B cell (primary cell): ENCODE measurements around the gene VCX3B. TPM values are rescaled to one million over a fixed set of nuclear protein-coding genes. Genes with fewer than 3 reads are reported as not detected.

Experiments
- ATAC-seq: fragments of 200-7000 bp; cut with Tn5 transposase; one replicate; pipeline ENCODE4 v1.10.0; 2021; ENCODE audit warnings: low read depth, mild to moderate bottlenecking, moderate number of reproducible peaks, moderate library complexity
- CTCF ChIA-PET: fragments of 350-600 bp; sonication (Branson Sonifier 250); formaldehyde crosslinking; loops from one replicate; lab custom pipeline; 2021; ENCODE audit warnings: antibody characterized with exemption, inconsistent platforms; lab: Charles Lee
- POLR2A ChIA-PET: fragments of 350-600 bp; sonication (Branson Sonifier 250); formaldehyde crosslinking; loops from one replicate; lab custom pipeline; 2021; ENCODE audit warnings: antibody characterized with exemption; lab: Charles Lee
- DNase-seq: peaks from one replicate; pipeline ENCODE4 v3.0.0; 2013
- H2AFZ ChIP-seq: 2 replicates; pipeline ENCODE4 v1.6.1; 2012; ENCODE audit warnings: mild to moderate bottlenecking, low read depth, low read length; ENCODE audit not compliant: insufficient read depth, poor library complexity, severe bottlenecking
- H3K27ac ChIP-seq, 2 donors: 1 replicate in 1 of 2; 2 replicates in 1 of 2; pipeline ENCODE4 v1.5.1; 2012 to 2013; ENCODE audit warnings: low read length in 2 of 2, mild to moderate bottlenecking in 2 of 2, moderate library complexity in 1 of 2
- H3K27me3 ChIP-seq, 4 experiments: fragments of 200-600 bp in 1 of 4; sonication (generic) in 1 of 4; replicated peaks in 1 of 4; 1 replicate in 2 of 4; 2 replicates in 2 of 4; pipeline versions ENCODE4 v1.6.1 to v1.7.0; 2013 to 2016; ENCODE audit warnings: low read length in 3 of 4, mild to moderate bottlenecking in 2 of 4, mixed read lengths in 1 of 4, moderate library complexity in 1 of 4; ENCODE audit not compliant: insufficient read depth in 4 of 4, control insufficient read depth in 3 of 4; ENCODE audit errors: control extremely low read depth in 1 of 4
- H3K36me3 ChIP-seq, 2 experiments: replicated peaks in 1 of 2; 1 replicate in 1 of 2; 2 replicates in 1 of 2; pipeline versions ENCODE4 v1.6.1 to v1.7.1; 2013; ENCODE audit warnings: low read length in 1 of 2; ENCODE audit not compliant: insufficient read depth in 2 of 2, control insufficient read depth in 1 of 2; ENCODE audit errors: control extremely low read depth in 1 of 2, extremely low read depth in 1 of 2
- H3K4me1 ChIP-seq, 2 donors: fragments of 200-600 bp in 1 of 2; sonication (generic) in 1 of 2; 1 replicate in 1 of 2; 2 replicates in 1 of 2; pipeline versions ENCODE4 v1.5.1 to v1.6.1; 2013 to 2017; ENCODE audit warnings: low read length in 2 of 2; ENCODE audit not compliant: control insufficient read depth in 2 of 2, insufficient read depth in 2 of 2
- H3K4me2 ChIP-seq: replicated peaks from 2 replicates; pipeline ENCODE3; 2012; ENCODE audit warnings: mild to moderate bottlenecking, low read depth, low read length; ENCODE audit not compliant: poor library complexity, severe bottlenecking
- H3K4me3 ChIP-seq, 5 experiments: fragments of 200-600 bp in 1 of 5; sonication (generic) in 1 of 5; 1 replicate in 3 of 5; 2 replicates in 2 of 5; pipeline versions ENCODE4 v1.5.1 to v1.7.0; 2011 to 2016; ENCODE audit warnings: low read length in 4 of 5, mild to moderate bottlenecking in 4 of 5, low read depth in 2 of 5, control low read depth in 1 of 5, moderate library complexity in 1 of 5; ENCODE audit not compliant: insufficient read depth in 1 of 5; ENCODE audit errors: control extremely low read depth in 1 of 5, extremely low read depth in 1 of 5
- H3K79me2 ChIP-seq: fragments of 200-600 bp; sonication (generic); one replicate; pipeline ENCODE4 v1.6.0; 2016; ENCODE audit warnings: low read length; ENCODE audit not compliant: control insufficient read depth, insufficient read depth
- H3K9ac ChIP-seq: fragments of 200-600 bp; sonication (generic); 2 replicates; pipeline ENCODE4 v1.6.1; 2017; ENCODE audit warnings: mild to moderate bottlenecking, low read length, moderate library complexity
- H3K9me3 ChIP-seq, 3 donors: one replicate each; pipeline versions ENCODE4 v1.6.1 to v1.7.1; 2013; ENCODE audit warnings: low read length in 2 of 3; ENCODE audit not compliant: control insufficient read depth in 2 of 3, insufficient read depth in 1 of 3; ENCODE audit errors: control extremely low read depth in 1 of 3
- H4K20me1 ChIP-seq: 2 replicates; pipeline ENCODE4 v1.6.0; 2012; ENCODE audit warnings: mild to moderate bottlenecking, low read length; ENCODE audit not compliant: insufficient read depth, control insufficient read depth, poor library complexity, severe bottlenecking
- H3K27ac Mint-ChIP-seq: one replicate; pipeline ENCODE4 v1.8.0; 2021; ENCODE audit warnings: mixed read lengths
- H3K27me3 Mint-ChIP-seq: one replicate; pipeline ENCODE4 v1.8.0; 2021; ENCODE audit warnings: mixed read lengths
- H3K4me1 Mint-ChIP-seq: one replicate; pipeline ENCODE4 v1.8.0; 2021; ENCODE audit warnings: mixed read lengths
- H3K4me3 Mint-ChIP-seq: one replicate; pipeline ENCODE4 v1.8.0; 2021; ENCODE audit warnings: mixed read lengths
- H3K9me3 Mint-ChIP-seq: one replicate; pipeline ENCODE4 v1.8.0; 2022; ENCODE audit warnings: mixed read lengths; ENCODE audit not compliant: insufficient read depth
- CTCF ChIP-seq: fragments of 200-600 bp; IDR thresholded peaks from one replicate; pipeline ENCODE4 v1.8.0; 2022; ENCODE audit warnings: antibody characterized with exemption, mild to moderate bottlenecking
- EZH2 ChIP-seq: IDR thresholded peaks from 2 replicates; pipeline ENCODE4 v1.6.1; 2012; ENCODE audit warnings: borderline replicate concordance, low read depth, mild to moderate bottlenecking, moderate library complexity, low read length; ENCODE audit not compliant: insufficient read depth, poor library complexity, severe bottlenecking
- WGBS: methylation state at CpG from one replicate; pipeline ENCODE4 v1.1.5; 2013; ENCODE audit warnings: missing lambda C conversion rate; ENCODE audit not compliant: insufficient coverage; 5-methylcytosine and 5-hydroxymethylcytosine counted together
- intact Hi-C: fragments of 100-400 bp; cut with micrococcal nuclease; formaldehyde crosslinking; loops from one replicate; pipeline ENCODE4 v1.10.0; 2022
- polyA plus RNA-seq: library from polyadenylated mRNA; depleted of rRNA; stranded (reverse); fragments of >200 nt; gene quantifications from 2 replicates; pipeline ENCODE4 v1.2.3, GENCODE V29; 2012
- total RNA-seq, 2 donors: library from RNA; stranded (reverse); fragments of 120-200 nt in 1 of 2; gene quantifications; 1 replicate in 1 of 2; 2 replicates in 1 of 2; pipeline versions ENCODE4 v1.2.3 to v1.2.4, GENCODE V29; 2013 to 2022

Gene VCX3B
- total and polyA plus RNA-seq, 2 donors (not counting 1 experiment from before 2014, with no cell fraction given): not detected

DNA sequence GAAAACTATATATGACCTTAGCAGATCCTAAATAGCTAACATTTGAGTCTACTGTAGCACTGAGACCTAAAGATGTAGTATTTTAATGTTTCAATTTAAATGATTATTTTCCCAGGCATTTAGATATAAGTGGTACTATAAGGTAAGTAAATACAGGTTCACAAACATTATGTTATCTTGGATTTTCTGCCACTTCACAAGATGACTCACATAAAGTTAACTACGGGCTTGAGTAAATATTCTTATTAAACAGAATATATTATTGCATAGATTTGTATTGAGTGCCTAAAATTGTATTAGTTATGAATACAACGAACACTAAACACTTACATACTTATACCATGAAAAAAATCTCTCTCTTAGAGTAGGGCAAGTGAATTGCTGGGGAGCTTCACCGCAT is 34.2 kb upstream of the VCX3B start:
- Histone ChIP-seq H3K79me2 (no peaks in the 10 kb centered on the region), H3K4me2 (no peak overlapping the region), H3K4me1 (no peaks in the 10 kb centered on the region), H3K36me3 (no peaks in the 10 kb centered on the region), H3K4me3 (no peak overlapping the region), H3K27me3 (no peaks in the 10 kb centered on the region), H4K20me1 (no peaks in the 10 kb centered on the region), H3K27ac (no peak overlapping the region), H3K9me3 (no peaks in the 10 kb centered on the region), H3K9ac (no peak overlapping the region), H2AFZ (no peak overlapping the region)
- ATAC-seq (no peak), DNase-seq (no peak)
- Mint-ChIP-seq H3K27ac (no peak overlapping the region), H3K9me3 (no peaks in the 10 kb centered on the region), H3K4me1 (no peaks in the 10 kb centered on the region), H3K4me3 (no peak overlapping the region), H3K27me3 (no peaks in the 10 kb centered on the region)
- TF ChIP-seq EZH2: no peak
- no peak for TF ChIP-seq CTCF
- POLR2A ChIA-PET: no interaction called here
- WGBS: no CpG with 5 or more reads among the region's 3 CpGs
- CTCF ChIA-PET: no interaction called here
- intact Hi-C loops: no loop called here

DNA sequence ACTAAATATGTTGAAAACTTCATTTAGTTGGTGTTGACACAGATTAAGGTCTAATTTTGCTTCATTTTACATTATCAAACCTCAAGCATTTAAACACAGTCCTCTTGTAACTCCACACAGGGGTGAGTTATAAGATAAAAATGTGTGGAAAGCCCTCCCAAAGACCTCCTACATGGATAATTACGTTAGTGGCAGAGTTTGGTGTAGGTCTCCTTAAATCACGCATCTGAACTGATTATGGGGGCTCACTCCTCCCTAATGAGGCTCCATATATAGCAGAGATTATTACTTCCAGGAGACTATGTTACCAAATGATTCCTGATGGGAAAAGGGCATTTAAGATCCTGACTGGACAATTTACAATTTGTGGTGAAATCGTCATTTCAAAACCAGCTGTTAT is 32.2 kb upstream of the VCX3B start:
- no peaks in the 10 kb centered on the region for H3K27me3 ChIP-seq
- H3K27ac Mint-ChIP-seq: no peak overlapping the region

More for the DNA sequence above, 32.2 kb upstream of the VCX3B start:
- TF ChIP-seq CTCF (no peak), EZH2 (no peak)
- ChIA-PET CTCF (no interaction called here), POLR2A (no interaction called here)
- Histone ChIP-seq H3K27ac (no peak overlapping the region), H3K36me3 (no peaks in the 10 kb centered on the region), H3K4me3 (no peak overlapping the region), H3K4me2 (no peak overlapping the region), H3K9me3 (no peaks in the 10 kb centered on the region), H3K9ac (no peak overlapping the region), H2AFZ (no peak overlapping the region), H4K20me1 (no peaks in the 10 kb centered on the region), H3K79me2 (no peaks in the 10 kb centered on the region), H3K4me1 (no peaks in the 10 kb centered on the region)
- WGBS: no CpG with 5 or more reads among the region's 3 CpGs
- no peak for DNase-seq
- Mint-ChIP-seq H3K4me1 (no peaks in the 10 kb centered on the region), H3K9me3 (peaks cover 2% of the 10 kb centered on the region), H3K27me3 (no peaks in the 10 kb centered on the region), H3K4me3 (no peak overlapping the region)
- intact Hi-C loops: no loop called here
- no peak for ATAC-seq
